HEK293T (cell line): ENCODE measurements around the gene KLK10.

Experiments used
- ARNT ChIP-seq: fragments of 450-650 bp; IDR thresholded peaks from 2 replicates; pipeline ENCODE4 v1.6.1; 2017; ENCODE audit warnings: mild to moderate bottlenecking
- BHLHE40 ChIP-seq: fragments of 450-650 bp; IDR thresholded peaks from 2 replicates; pipeline ENCODE4 v1.6.1; 2016; ENCODE audit warnings: mild to moderate bottlenecking, moderate library complexity, borderline replicate concordance
- CTBP1 ChIP-seq: fragments of 450-650 bp; IDR thresholded peaks from 2 replicates; pipeline ENCODE4 v1.6.1; 2016; ENCODE audit warnings: borderline replicate concordance
- ELF4 ChIP-seq: fragments of 450-650 bp; IDR thresholded peaks from 2 replicates; pipeline ENCODE4 v1.6.1; 2017; ENCODE audit warnings: antibody characterized with exemption
- FOXA1 ChIP-seq: fragments of 450-650 bp; IDR thresholded peaks from 2 replicates; pipeline ENCODE4 v1.6.1; 2016; ENCODE audit warnings: mild to moderate bottlenecking
- FOXK2 ChIP-seq: fragments of 450-650 bp; IDR thresholded peaks from 2 replicates; pipeline ENCODE4 v1.6.1; 2016; ENCODE audit warnings: mild to moderate bottlenecking
- FOXM1 ChIP-seq: fragments of 450-650 bp; IDR thresholded peaks from 2 replicates; pipeline ENCODE4 v1.6.1; 2017; ENCODE audit warnings: mild to moderate bottlenecking, borderline replicate concordance
- HDGF ChIP-seq: fragments of 450-650 bp; IDR thresholded peaks from 2 replicates; pipeline ENCODE4 v1.6.1; 2017; ENCODE audit warnings: antibody characterized with exemption, borderline replicate concordance
- L3MBTL2 ChIP-seq: fragments of 450-650 bp; conservative IDR thresholded peaks from 2 replicates; pipeline ENCODE4 v1.6.1; 2016; ENCODE audit warnings: mild to moderate bottlenecking
- SP1 ChIP-seq: fragments of 450-650 bp; IDR thresholded peaks from 2 replicates; pipeline ENCODE4 v1.6.1; 2017
- SUZ12 ChIP-seq: fragments of 450-650 bp; IDR thresholded peaks from 2 replicates; pipeline ENCODE4 v1.6.1; 2016; ENCODE audit warnings: mild to moderate bottlenecking
- TARDBP ChIP-seq: fragments of 450-650 bp; IDR thresholded peaks from 2 replicates; pipeline ENCODE4 v1.6.1; 2016

- TF ChIP-seq FOXA1 (no peak), SUZ12 (no peak), TARDBP (no peak), BHLHE40 (no peak), FOXK2 (no peak), HDGF (no peak), CTBP1 (no peak), SP1 (no peak), FOXM1 (no peak), ELF4 (no peak), ARNT (no peak), L3MBTL2 (no peak)
Measured at GRCh38 chr19:50979758-50980157, 39.8 kb downstream of the KLK10 start.
